Right lobe of liver (tissue), 4 donors: ENCODE results near the gene PIGL.

Experiments used
- CTCF ChIP-seq, 4 donors: fragments of 200-600 bp in 3 of 4; fragments of 450-650 bp in 1 of 4; IDR thresholded peaks; one replicate each; pipeline versions ENCODE4 v1.5.1 to v1.8.0; 2016 to 2022; ENCODE audit warnings: antibody characterized with exemption in 4 of 4, mild to moderate bottlenecking in 2 of 4
- POLR2A ChIP-seq: fragments of 450-650 bp; IDR thresholded peaks from one replicate; pipeline ENCODE4 v1.6.1; 2017; ENCODE audit warnings: antibody characterized with exemption, mild to moderate bottlenecking
- donor health status: DM: no; HTN: no; CAD: no.
- donor health status: DM: no; HTN: no; CAD: no.
- donor health status: DM: no; HTN: yes; CAD: no.

- TF ChIP-seq CTCF (IDR thresholded peaks at IDR 0.05), result no peak
- no peak for TF ChIP-seq POLR2A
Measured at GRCh38 chr17:16277163-16277562, 60.2 kb downstream of the PIGL start.
